Right lobe of liver (tissue), 4 donors: ENCODE results near the gene HTR3B.

Source experiments
- CTCF ChIP-seq, 4 donors: fragments of 200-600 bp in 3 of 4; fragments of 450-650 bp in 1 of 4; IDR thresholded peaks; one replicate each; pipeline versions ENCODE4 v1.5.1 to v1.8.0; 2016 to 2022; ENCODE audit warnings: antibody characterized with exemption in 4 of 4, mild to moderate bottlenecking in 2 of 4
- POLR2A ChIP-seq: fragments of 450-650 bp; IDR thresholded peaks from one replicate; pipeline ENCODE4 v1.6.1; 2017; ENCODE audit warnings: antibody characterized with exemption, mild to moderate bottlenecking
- donor health status: DM: no; HTN: no; CAD: no.
- donor health status: DM: no; HTN: no; CAD: no.
- donor health status: DM: no; HTN: yes; CAD: no.

- no peak for TF ChIP-seq POLR2A
- TF ChIP-seq CTCF (IDR thresholded peaks at IDR 0.05) = no peak
These were observed 22.7 kb upstream of the HTR3B start for GRCh38 chr11:113881856-113882255.
